CD4-positive, alpha-beta T cell treated with Interleukin-15 for 4 hours (primary cell): ENCODE data around the gene PTPRM.
"Not testable (repeated sequence)": the region's sequence is repeated elsewhere in the genome, so short reads cannot be mapped to it uniquely, and the experiment has no call there.

Experiments used
- DNase-seq: peaks from one replicate; pipeline ENCODE4 v3.0.0-alpha.2; 2020; ENCODE audit warnings: low spot score

Gene PTPRM

GRCh38 chr18:7950380-7951136 lies 383.4 kb downstream of the PTPRM start:
- peak; percentile 52 for DNase-seq

DNA sequence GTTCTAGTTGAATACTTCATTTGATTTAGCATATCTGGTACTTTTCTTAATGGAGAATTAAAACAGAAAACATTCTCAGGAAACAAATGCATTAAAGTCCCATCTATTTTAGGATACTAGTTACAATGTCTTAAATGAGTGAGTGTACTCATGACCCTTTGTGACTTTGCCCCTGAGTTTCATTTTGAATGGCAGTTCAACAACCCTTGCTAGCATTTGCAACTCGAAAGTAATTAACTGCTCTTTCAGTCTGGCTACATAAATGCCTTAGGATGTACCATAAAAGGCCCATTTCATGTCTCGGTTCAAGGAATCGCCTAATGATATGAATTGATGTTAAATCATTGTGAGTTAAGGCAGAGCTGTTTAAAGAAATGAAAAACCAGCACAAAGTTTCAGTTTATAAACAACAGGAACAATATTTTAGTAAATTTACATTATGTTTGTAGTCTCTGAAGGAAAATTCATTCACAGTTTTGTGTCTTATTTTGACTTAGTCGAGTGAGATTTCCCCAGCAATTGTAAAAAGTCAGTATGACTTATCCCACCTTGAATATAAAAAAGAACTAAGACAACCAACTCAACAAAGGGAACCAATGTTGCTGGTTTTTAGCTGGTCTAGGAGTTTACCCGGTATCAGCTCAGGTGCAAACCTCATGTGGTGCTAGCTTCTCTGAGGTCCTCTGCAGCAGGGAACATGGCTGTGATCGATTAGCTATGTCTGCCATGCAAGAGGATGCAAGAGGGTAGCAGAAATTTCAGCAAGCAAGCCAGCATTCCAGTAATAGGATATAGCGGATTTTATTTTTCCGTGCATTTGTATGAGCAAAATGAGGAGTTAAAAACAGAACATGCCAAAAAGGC lies 386.2 kb downstream of the PTPRM start:
- no peak for DNase-seq

- no peak for DNase-seq
Measured at GRCh38 chr18:7954238-7954637, 387.1 kb downstream of the PTPRM start.

GRCh38 chr18:7955175-7955574 lies 388.1 kb downstream of the PTPRM start:
- DNase-seq, result no peak

- no peak for DNase-seq
Measured at GRCh38 chr18:7957297-7957696, 390.2 kb downstream of the PTPRM start.

- DNase-seq, result no peak
Measured at GRCh38 chr18:7958081-7958896, 391.2 kb downstream of the PTPRM start.

GRCh38 chr18:7958897-7959146 lies 391.7 kb downstream of the PTPRM start:
- DNase-seq, result no peak

- DNase-seq, result not testable (repeated sequence)
Measured at GRCh38 chr18:7966682-7967081, 399.6 kb downstream of the PTPRM start.

GRCh38 chr18:7974200-7974874 lies 407.2 kb downstream of the PTPRM start:
- DNase-seq, result no peak

DNA sequence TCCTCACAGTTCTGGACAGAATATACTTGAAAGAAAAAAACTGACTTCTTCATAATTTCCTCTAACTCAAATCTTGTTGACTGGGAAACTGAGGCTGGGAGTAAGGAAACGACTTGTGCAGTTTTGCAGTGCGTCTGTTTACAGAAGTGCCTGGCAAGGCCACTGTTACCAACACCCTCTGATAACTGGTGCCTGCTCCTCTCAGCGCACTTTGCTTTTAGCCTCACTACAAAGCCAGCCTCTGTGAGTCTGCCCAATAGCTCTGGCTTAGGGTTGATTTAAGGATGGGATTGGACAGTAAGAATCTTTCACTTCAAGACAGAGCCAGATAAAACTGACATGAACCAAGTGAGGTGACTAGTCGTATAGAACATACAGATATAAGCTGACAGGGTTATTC lies 410.8 kb downstream of the PTPRM start:
- no peak for DNase-seq

DNA sequence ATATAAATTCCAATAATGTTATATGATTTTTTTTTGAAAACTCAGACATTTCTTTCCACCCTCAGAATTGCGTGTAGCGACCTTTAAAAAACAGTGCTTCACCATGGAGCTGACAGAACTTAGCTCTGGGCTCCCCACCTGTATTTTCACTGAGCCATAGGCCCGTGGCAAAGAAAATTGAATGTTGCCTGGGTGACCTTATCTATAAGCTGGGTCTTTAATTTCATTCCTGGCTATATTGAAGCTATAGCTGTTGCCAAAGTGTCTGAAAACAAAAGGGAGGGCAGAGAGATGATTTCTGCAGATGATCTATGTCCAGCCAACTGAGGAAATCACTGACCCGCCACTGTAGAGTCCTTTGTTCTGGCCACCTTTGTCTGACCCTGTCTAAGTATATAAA lies 411.7 kb downstream of the PTPRM start:
- DNase-seq, result no peak

DNA sequence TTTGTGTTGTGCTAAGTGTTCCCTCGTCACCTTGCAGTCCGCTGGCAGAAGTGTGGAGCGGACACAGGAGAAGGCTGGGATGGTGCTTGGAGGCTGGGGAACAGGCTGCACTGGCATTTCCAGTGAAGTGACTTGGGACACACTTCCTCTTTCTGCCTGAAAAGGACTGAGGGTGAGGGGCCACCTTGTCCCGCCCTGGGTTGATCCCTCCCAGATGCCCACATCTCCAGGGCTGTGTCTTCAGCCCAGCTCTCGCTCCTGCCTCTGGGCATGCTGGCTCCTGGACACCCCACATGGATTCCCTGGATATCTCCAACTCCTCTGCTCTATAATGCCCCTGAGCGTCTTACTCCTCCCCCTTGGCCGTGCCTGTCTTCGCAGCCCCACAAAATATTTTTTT lies 412.6 kb downstream of the PTPRM start:
- DNase-seq, result no peak

DNA sequence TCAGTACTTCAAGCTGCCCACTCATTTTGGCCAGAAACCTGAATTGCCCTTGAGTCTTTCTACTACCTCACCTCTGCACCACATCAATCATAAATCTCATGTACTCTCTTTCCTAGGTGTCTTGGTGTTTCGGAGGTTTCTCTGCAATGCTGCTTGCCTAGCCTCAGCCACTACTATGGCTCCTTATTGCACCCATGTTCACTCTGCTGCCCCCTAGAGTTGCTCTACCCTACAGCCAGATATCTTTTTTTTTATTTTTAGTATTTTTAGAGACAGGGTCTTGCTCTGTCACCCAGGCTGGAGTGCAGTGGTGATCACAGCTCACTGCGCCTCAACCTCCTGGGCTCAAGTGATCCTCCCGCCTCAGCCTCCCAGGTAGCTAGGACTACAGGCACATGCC lies 413.0 kb downstream of the PTPRM start:
- DNase-seq, result no peak

- DNase-seq, result no peak
Measured at GRCh38 chr18:7980656-7981055, 413.5 kb downstream of the PTPRM start.

GRCh38 chr18:7982216-7982615 lies 415.1 kb downstream of the PTPRM start:
- DNase-seq, result no peak

DNA sequence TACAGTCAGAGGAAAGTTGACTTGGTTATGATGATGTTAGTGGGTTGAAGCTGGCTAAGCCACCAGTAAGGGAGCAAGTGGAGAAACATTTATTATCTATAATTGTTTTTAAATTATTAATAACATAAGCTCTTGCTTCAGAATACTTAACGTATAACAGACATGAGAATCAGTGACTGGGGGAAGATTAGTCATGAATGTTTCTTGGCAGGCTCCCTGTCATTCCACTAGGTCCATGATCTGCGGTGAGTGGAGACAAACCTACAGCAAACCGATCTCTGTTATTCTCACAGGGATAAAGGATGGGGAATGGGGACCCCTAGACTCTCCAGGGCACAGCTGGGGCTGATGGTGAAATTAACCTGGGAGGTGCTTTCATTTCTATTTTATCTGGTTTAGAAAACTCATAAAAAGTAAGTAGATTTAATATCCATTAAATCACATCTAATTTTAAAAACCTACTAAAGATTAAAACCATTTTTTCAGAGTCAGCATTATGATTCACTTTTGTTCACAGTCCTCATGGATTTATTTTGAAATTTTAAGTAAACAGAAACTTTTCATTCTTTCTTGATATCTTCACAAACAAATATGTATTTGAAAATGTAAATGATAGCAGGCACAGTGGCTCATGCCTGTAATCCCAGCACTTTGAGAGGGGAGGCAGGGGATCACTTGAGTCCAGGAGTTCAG lies 420.3 kb downstream of the PTPRM start:
- no peak for DNase-seq

GRCh38 chr18:7990670-7991069 lies 423.6 kb downstream of the PTPRM start:
- DNase-seq, result no peak

DNA sequence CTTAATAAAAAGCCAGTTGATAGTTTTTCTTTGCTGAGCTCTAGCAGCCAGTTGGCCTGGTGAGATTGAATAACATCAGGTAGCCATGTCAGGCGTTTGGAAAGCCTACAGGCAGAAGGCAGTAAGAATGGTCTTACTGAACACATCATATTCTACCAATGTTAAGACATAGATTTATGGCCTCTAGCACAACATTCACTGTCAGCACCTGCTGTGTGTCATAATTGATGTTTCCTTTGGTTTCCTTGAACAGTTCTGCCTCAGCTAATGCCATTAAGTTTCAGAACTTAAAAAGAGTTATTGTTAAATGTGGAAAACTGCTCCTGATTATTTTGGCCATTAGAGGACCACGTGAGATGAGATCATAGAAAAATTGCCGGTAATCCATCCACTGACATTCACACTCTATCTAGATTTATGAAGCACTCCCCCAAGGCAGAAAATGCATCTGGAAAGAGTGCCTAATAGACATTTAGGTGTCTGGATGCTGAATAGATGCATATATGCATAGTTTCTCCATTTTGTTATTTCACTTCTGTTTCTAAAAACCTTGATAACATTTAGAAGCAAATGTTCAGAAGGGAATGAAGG lies 434.7 kb downstream of the PTPRM start:
- DNase-seq, result no peak

DNA sequence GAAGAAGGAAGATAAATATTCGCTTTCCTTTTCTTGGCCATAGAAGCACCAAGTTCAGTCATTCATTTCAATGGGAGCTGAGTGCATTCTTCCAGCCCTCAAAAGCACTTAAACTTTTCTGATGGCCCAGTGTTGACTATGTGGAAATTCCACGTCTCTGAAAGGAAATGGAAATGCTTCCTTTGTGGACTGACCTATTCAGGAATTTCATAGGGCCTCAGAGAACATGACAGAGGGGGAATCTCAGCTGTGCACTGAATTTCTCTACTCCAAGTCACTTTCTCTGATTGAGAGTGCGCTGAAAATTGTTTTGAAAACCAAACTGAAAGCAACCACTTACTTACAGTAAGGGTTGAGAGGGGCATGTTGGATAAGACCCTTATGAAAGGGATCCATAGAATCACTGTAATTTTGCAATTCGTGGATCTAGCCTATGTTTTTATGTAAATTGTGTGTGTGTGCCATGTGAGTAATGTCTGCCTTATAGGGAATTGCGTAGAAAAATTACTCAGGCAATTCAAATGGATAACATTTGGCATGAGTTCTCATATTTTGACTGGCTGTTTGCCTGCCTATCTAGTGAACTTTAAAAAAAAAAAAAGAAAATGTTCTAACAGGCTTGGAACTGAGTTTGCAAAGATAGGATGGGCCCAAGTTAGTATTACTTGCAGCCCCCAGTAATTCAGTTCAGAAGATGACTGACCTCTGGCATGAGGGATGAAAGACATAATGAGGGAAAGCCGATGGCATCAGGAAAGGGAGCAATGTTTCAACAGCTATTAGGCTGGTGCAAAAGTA lies 437.0 kb downstream of the PTPRM start:
- no peak for DNase-seq

DNA sequence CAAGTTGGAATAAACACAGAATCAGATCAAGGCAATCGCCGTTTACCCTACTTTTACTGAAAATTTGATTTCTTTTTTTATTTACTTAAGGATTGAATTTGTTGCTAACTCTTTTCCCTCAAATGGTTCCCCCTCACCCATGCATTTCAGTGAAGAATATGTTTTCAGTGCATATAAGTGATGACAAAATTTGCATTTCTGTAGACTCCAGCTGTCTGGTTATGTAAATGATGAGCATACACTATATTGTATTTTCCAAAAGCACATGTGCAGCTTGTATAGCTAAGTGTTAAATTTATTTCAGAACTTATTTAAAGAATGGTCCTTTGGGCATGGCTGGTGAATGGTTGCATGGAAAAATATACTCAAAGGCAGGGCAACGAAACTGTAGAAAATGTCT lies 437.7 kb downstream of the PTPRM start:
- no peak for DNase-seq
